Parathyroid adenoma (tissue), 2 donors: ENCODE results near the gene NXNL2.

ENCODE experiments used
- H2AFZ ChIP-seq: fragments of 300-600 bp; sonication (generic); one replicate; pipeline ENCODE4 v1.7.0; 2017; ENCODE audit warnings: antibody characterized with exemption, mild to moderate bottlenecking
- H3K27ac ChIP-seq: fragments of 300-600 bp; sonication (generic); one replicate; pipeline ENCODE4 v1.7.0; 2017
- H3K27me3 ChIP-seq: fragments of 300-600 bp; sonication (generic); one replicate; pipeline ENCODE4 v1.7.0; 2017; ENCODE audit warnings: low read length; ENCODE audit not compliant: control insufficient read depth, insufficient read depth
- H3K36me3 ChIP-seq: fragments of 300-600 bp; sonication (generic); one replicate; pipeline ENCODE4 v1.7.0; 2017; ENCODE audit warnings: low read length; ENCODE audit not compliant: control insufficient read depth, insufficient read depth
- H3K4me1 ChIP-seq: fragments of 300-600 bp; sonication (generic); one replicate; pipeline ENCODE4 v1.7.0; 2017; ENCODE audit warnings: control low read depth
- H3K4me2 ChIP-seq: fragments of 300-600 bp; sonication (generic); one replicate; pipeline ENCODE4 v1.7.0; 2017; ENCODE audit warnings: low read length
- H3K4me3 ChIP-seq: fragments of 300-600 bp; sonication (generic); one replicate; pipeline ENCODE4 v1.7.0; 2017; ENCODE audit warnings: low read depth, low read length
- H3K79me2 ChIP-seq: fragments of 300-600 bp; sonication (generic); one replicate; pipeline ENCODE4 v1.7.0; 2017; ENCODE audit warnings: control low read depth
- H3K9ac ChIP-seq: fragments of 300-600 bp; sonication (generic); one replicate; pipeline ENCODE4 v1.7.0; 2017; ENCODE audit warnings: mild to moderate bottlenecking
- H3K9me3 ChIP-seq: fragments of 300-600 bp; sonication (generic); one replicate; pipeline ENCODE4 v1.7.0; 2017; ENCODE audit warnings: low read length; ENCODE audit not compliant: control insufficient read depth
- CTCF ChIP-seq: fragments of 300-600 bp; sonication (generic); IDR thresholded peaks from one replicate; pipeline ENCODE4 v1.7.0; 2017; ENCODE audit warnings: antibody characterized with exemption, mild to moderate bottlenecking
- donor health status: primary hyperparathyroidism.

NXNL2 gene

GRCh38 chr9:88528080-88528790, 6.7 kb upstream of the NXNL2 start:
- Histone ChIP-seq H3K27me3 (no peaks in the 10 kb centered on the region), H3K27ac (no peak overlapping the region), H3K9ac (no peak overlapping the region), H3K4me3 (no peak overlapping the region), H3K4me1 (no peaks in the 10 kb centered on the region), H2AFZ (no peak overlapping the region), H3K4me2 (no peak overlapping the region), H3K36me3 (no peaks in the 10 kb centered on the region), H3K79me2 (no peaks in the 10 kb centered on the region), H3K9me3 (no peaks in the 10 kb centered on the region)
- no peak for TF ChIP-seq CTCF

- Histone ChIP-seq H3K36me3 (no peaks in the 10 kb centered on the region), H3K9me3 (no peaks in the 10 kb centered on the region), H3K79me2 (no peaks in the 10 kb centered on the region), H3K9ac (no peak overlapping the region), H3K27me3 (no peaks in the 10 kb centered on the region), H3K4me1 (no peaks in the 10 kb centered on the region), H3K27ac (no peak overlapping the region), H3K4me3 (no peak overlapping the region), H2AFZ (no peak overlapping the region), H3K4me2 (no peak overlapping the region)
- no peak for TF ChIP-seq CTCF
Measured at GRCh38 chr9:88529496-88529895, 5.5 kb upstream of the NXNL2 start.

GRCh38 chr9:88530051-88530450, 4.9 kb upstream of the NXNL2 start:
- Histone ChIP-seq H3K79me2 (no peaks in the 10 kb centered on the region), H3K36me3 (no peaks in the 10 kb centered on the region), H3K4me1 (no peaks in the 10 kb centered on the region), H3K9me3 (no peaks in the 10 kb centered on the region), H3K4me2 (no peak overlapping the region), H3K27me3 (no peaks in the 10 kb centered on the region), H3K9ac (no peak overlapping the region), H3K27ac (no peak overlapping the region), H3K4me3 (no peak overlapping the region), H2AFZ (no peak overlapping the region)
- no peak for TF ChIP-seq CTCF

- Histone ChIP-seq H3K4me1 (no peaks in the 10 kb centered on the region), H3K27ac (no peak overlapping the region), H3K36me3 (no peaks in the 10 kb centered on the region)
Measured at GRCh38 chr9:88531920-88532698, 2.9 kb upstream of the NXNL2 start.

More at GRCh38 chr9:88531920-88532698, 2.9 kb upstream of the NXNL2 start:
- no peak overlapping the region for H3K9ac ChIP-seq
- no peak overlapping the region for H3K4me3 ChIP-seq
- H3K79me2 ChIP-seq, result no peaks in the 10 kb centered on the region
- H2AFZ ChIP-seq, result no peak overlapping the region
- H3K9me3 ChIP-seq, result no peaks in the 10 kb centered on the region
- H3K27me3 ChIP-seq, result no peaks in the 10 kb centered on the region
- H3K4me2 ChIP-seq, result no peak overlapping the region
- no peak for TF ChIP-seq CTCF
